ENCODE measurements around the gene CDADC1.

The CDADC1 gene

GRCh38 chr13:49241296-49241695, 6.4 kb upstream of the CDADC1 start:
- Mint-ChIP-seq H3K4me1 (no peaks in the 10 kb centered on the region), H3K27me3 (ENCODE audit: low read depth) (peaks cover 3% of the 10 kb centered on the region), H3K9me3 (no peaks in the 10 kb centered on the region), H3K27ac (no peak overlapping the region), H3K36me3 (ENCODE audit: low read depth) (no peaks in the 10 kb centered on the region), H3K4me3 (no peak overlapping the region)
- no peak for TF ChIP-seq CTCF (IDR thresholded peaks at IDR 0.05; ENCODE audit: unreplicated experiment in 3 of 3)

- Mint-ChIP-seq H3K9me3 (no peaks in the 10 kb centered on the region), H3K36me3 (ENCODE audit: low read depth) (no peaks in the 10 kb centered on the region), H3K27me3 (ENCODE audit: low read depth) (peaks cover 3% of the 10 kb centered on the region), H3K4me1 (peaks cover 16% of the 10 kb centered on the region), H3K4me3 (peak overlapping the region; percentile 27 to 35 (median 33)), H3K27ac (peak overlapping the region in 2 of 3 experiments; percentile 15 to 72)
- TF ChIP-seq CTCF (IDR thresholded peaks at IDR 0.05; ENCODE audit: unreplicated experiment in 3 of 3) = no peak
Observed at GRCh38 chr13:49245101-49245500, 2.6 kb upstream of the CDADC1 start.

GRCh38 chr13:49246850-49247642, 679 bp upstream of the CDADC1 start:
- TF ChIP-seq CTCF (IDR thresholded peaks at IDR 0.05; ENCODE audit: unreplicated experiment in 3 of 3) = no peak
- Mint-ChIP-seq H3K9me3 (no peaks in the 10 kb centered on the region), H3K27me3 (ENCODE audit: low read depth) (peaks cover 3% of the 10 kb centered on the region), H3K27ac (peak overlapping the region; percentile 90 to 93 (median 93)), H3K36me3 (ENCODE audit: low read depth) (no peaks in the 10 kb centered on the region), H3K4me1 (peaks cover 17% of the 10 kb centered on the region), H3K4me3 (peak overlapping the region; percentile 96 to 98 (median 97))

- Mint-ChIP-seq H3K4me3 (peak overlapping the region; percentile 96 to 98 (median 97)), H3K9me3 (no peaks in the 10 kb centered on the region), H3K27me3 (ENCODE audit: low read depth) (no peaks in the 10 kb centered on the region), H3K36me3 (ENCODE audit: low read depth) (no peaks in the 10 kb centered on the region), H3K4me1 (peaks cover 17% of the 10 kb centered on the region), H3K27ac (peak overlapping the region; percentile 90 to 93 (median 93))
- no peak for TF ChIP-seq CTCF (IDR thresholded peaks at IDR 0.05; ENCODE audit: unreplicated experiment in 3 of 3)
Observed at GRCh38 chr13:49248622-49249002, 887 bp downstream of the CDADC1 start.

GRCh38 chr13:49251326-49251725, 3.6 kb downstream of the CDADC1 start:
- Mint-ChIP-seq H3K9me3 (no peaks in the 10 kb centered on the region), H3K27me3 (ENCODE audit: low read depth) (no peaks in the 10 kb centered on the region), H3K4me3 (no peak overlapping the region), H3K27ac (no peak overlapping the region), H3K4me1 (peaks cover 17% of the 10 kb centered on the region), H3K36me3 (ENCODE audit: low read depth) (peaks cover 16% of the 10 kb centered on the region)
- no peak for TF ChIP-seq CTCF (IDR thresholded peaks at IDR 0.05; ENCODE audit: unreplicated experiment in 3 of 3)

GRCh38 chr13:49253310-49253709, 5.6 kb downstream of the CDADC1 start:
- Mint-ChIP-seq H3K27ac (no peak overlapping the region), H3K4me3 (no peak overlapping the region), H3K4me1 (peaks cover 10% of the 10 kb centered on the region), H3K9me3 (no peaks in the 10 kb centered on the region), H3K27me3 (ENCODE audit: low read depth) (no peaks in the 10 kb centered on the region), H3K36me3 (ENCODE audit: low read depth) (peaks cover 20% of the 10 kb centered on the region)
- no peak for TF ChIP-seq CTCF (IDR thresholded peaks at IDR 0.05; ENCODE audit: unreplicated experiment in 3 of 3)
